Left ventricle myocardium inferior (tissue), 1 donor: Measurements from ENCODE around the gene PRR22. TPM values are rescaled to one million over a fixed set of nuclear protein-coding genes. Genes with fewer than 3 reads are reported as not detected.

ENCODE experiments used
- DNase-seq: peaks from one replicate; pipeline ENCODE4 v3.0.0-alpha.2; 2020
- H3K27ac ChIP-seq: fragments of 200-600 bp; replicated peaks from 2 replicates; pipeline ENCODE4 v1.8.0; 2021
- H3K27me3 ChIP-seq: fragments of 200-600 bp; 2 replicates; pipeline ENCODE4 v1.8.0; 2021; ENCODE audit warnings: low read depth
- H3K36me3 ChIP-seq: fragments of 200-600 bp; 2 replicates; pipeline ENCODE4 v1.8.0; 2021
- H3K4me1 ChIP-seq: fragments of 200-600 bp; 2 replicates; pipeline ENCODE4 v1.8.0; 2021
- H3K4me3 ChIP-seq: fragments of 200-600 bp; 2 replicates; pipeline ENCODE4 v1.8.0; 2021; ENCODE audit warnings: mild to moderate bottlenecking, moderate library complexity
- H3K9me3 ChIP-seq: fragments of 200-600 bp; replicated peaks from 2 replicates; pipeline ENCODE4 v1.8.0; 2021
- CTCF ChIP-seq: fragments of 200-600 bp; IDR thresholded peaks from 2 replicates; pipeline ENCODE4 v1.8.0; 2021; ENCODE audit warnings: antibody characterized with exemption, mild to moderate bottlenecking, borderline replicate concordance
- intact Hi-C: fragments of 100-400 bp; cut with micrococcal nuclease; formaldehyde crosslinking; loops from one replicate; pipeline ENCODE4 v1.11.0; 2022
- long read RNA-seq: library from polyadenylated mRNA; unstranded; transcript quantifications from one replicate; pipeline ENCODE4 v2.0.0, GENCODE V29; 2021
- total RNA-seq: library from RNA; stranded (reverse); fragmentation: NEBNext Ultra II Directional; extraction: Animal tissue kit (Norgen Biotek cat#: 25700); gene quantifications from one replicate; pipeline ENCODE4 v1.2.1, GENCODE V29; 2021
- donor health status: DM: no; HTN: yes; CAD: no; lungs with severe emphysema.

Gene PRR22
- total RNA-seq = 1.1 TPM
- long read RNA-seq = 0 reads

- no peak for TF ChIP-seq CTCF
- DNase-seq = no peak
- no peak within 1 kb of the TSS for H3K27ac ChIP-seq
- H3K9me3 ChIP-seq = no peaks in the 10 kb centered on the region
- H3K27me3 ChIP-seq = no peaks in the 10 kb centered on the region
- H3K36me3 ChIP-seq = peaks cover 56% of the 10 kb centered on the region
- peaks cover 2% of the 10 kb centered on the region for H3K4me1 ChIP-seq
- intact Hi-C loops = no loop called here
- no peak within 1 kb of the TSS for H3K4me3 ChIP-seq
Observed at GRCh38 chr19:5784581-5785147, at the start of gene PRR22. Gene PRR22, minus strand, starts transcription at chr19:5784746. Its CDS starts 86 bp downstream, at chr19:5784660.

- no peak for TF ChIP-seq CTCF
- Histone ChIP-seq H3K4me1 (peaks cover 18% of the 10 kb centered on the region), H3K4me3 (no peak overlapping the region), H3K9me3 (no peaks in the 10 kb centered on the region), H3K27ac (no peak overlapping the region), H3K36me3 (no peaks in the 10 kb centered on the region), H3K27me3 (peaks cover 44% of the 10 kb centered on the region)
- DNase-seq = no peak
- intact Hi-C loops = no loop called here
Observed at GRCh38 chr19:5832527-5833216, 48.1 kb upstream of the PRR22 start.

- H3K27ac ChIP-seq = no peak overlapping the region
- no peaks in the 10 kb centered on the region for H3K9me3 ChIP-seq
- H3K4me3 ChIP-seq = no peak overlapping the region
- peaks cover 45% of the 10 kb centered on the region for H3K27me3 ChIP-seq
- intact Hi-C loops = no loop called here
- DNase-seq = no peak
- H3K4me1 ChIP-seq = peaks cover 23% of the 10 kb centered on the region
- no peaks in the 10 kb centered on the region for H3K36me3 ChIP-seq
- TF ChIP-seq CTCF = no peak
Observed at GRCh38 chr19:5832061-5832460, 47.5 kb upstream of the PRR22 start.

GRCh38 chr19:5831159-5831558, 46.6 kb upstream of the PRR22 start:
- no peaks in the 10 kb centered on the region for H3K36me3 ChIP-seq
- intact Hi-C loops = no loop called here
- H3K4me1 ChIP-seq = peaks cover 27% of the 10 kb centered on the region
- H3K27me3 ChIP-seq = peaks cover 52% of the 10 kb centered on the region
- H3K4me3 ChIP-seq = no peak overlapping the region
- no peak for DNase-seq
- no peak overlapping the region for H3K27ac ChIP-seq
- no peak for TF ChIP-seq CTCF
- H3K9me3 ChIP-seq = no peaks in the 10 kb centered on the region

GRCh38 chr19:5829567-5830310, 45.2 kb upstream of the PRR22 start:
- Histone ChIP-seq H3K9me3 (no peaks in the 10 kb centered on the region), H3K4me3 (peak overlapping the region; percentile 61), H3K27ac (peak overlapping the region; percentile 79), H3K27me3 (peaks cover 55% of the 10 kb centered on the region), H3K4me1 (peaks cover 27% of the 10 kb centered on the region), H3K36me3 (no peaks in the 10 kb centered on the region)
- TF ChIP-seq CTCF = no peak
- no peak for DNase-seq
- intact Hi-C loops = no loop called here
